GM18505 (cell line): ENCODE measurements around the gene ETV5.

ENCODE experiments used
- ATAC-seq: cut with Tn5 transposase; IDR thresholded peaks from one replicate; pipeline ENCODE4 v1.9.1; 2021; ENCODE audit not compliant: unreplicated experiment
- POLR2A ChIP-seq: IDR thresholded peaks from 4 replicates; pipeline ENCODE4 v1.6.1; 2011; ENCODE audit warnings: borderline replicate concordance; ENCODE audit not compliant: insufficient read depth, insufficient read length; ENCODE audit errors: extremely low read depth

ETV5 gene

GRCh38 chr3:186059192-186059591 is 49.7 kb downstream of the ETV5 start:
- TF ChIP-seq POLR2A = no peak

GRCh38 chr3:186058225-186058624 is 50.7 kb downstream of the ETV5 start:
- no peak for TF ChIP-seq POLR2A
- ATAC-seq = no peak

More at GRCh38 chr3:186059192-186059591, 49.7 kb downstream of the ETV5 start:
- no peak for ATAC-seq

DNA sequence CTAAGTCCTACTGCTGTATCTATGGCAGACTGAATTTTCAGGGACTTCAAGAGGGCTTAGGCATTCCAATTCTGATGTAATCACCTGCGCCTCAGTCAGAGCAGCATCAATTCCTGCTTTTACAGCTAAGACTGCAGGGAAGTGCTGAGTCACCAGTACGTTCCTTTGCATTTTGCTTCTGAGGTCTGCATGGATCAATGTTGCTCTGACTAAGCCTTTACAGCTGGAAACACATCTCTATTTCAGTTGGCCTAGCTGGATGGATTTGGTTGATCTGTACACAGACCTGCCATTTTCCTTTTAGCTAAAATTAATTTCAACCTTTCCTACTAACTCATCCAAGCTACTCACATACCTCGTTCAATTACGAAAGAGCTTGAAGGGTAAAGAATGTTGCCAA is 51.3 kb downstream of the ETV5 start:
- ATAC-seq = no peak
- no peak for TF ChIP-seq POLR2A

GRCh38 chr3:186054792-186055352 is 54.0 kb downstream of the ETV5 start:
- no peak for TF ChIP-seq POLR2A
- no peak for ATAC-seq

GRCh38 chr3:186053954-186054791 is 54.7 kb downstream of the ETV5 start:
- ATAC-seq = no peak
- no peak for TF ChIP-seq POLR2A

DNA sequence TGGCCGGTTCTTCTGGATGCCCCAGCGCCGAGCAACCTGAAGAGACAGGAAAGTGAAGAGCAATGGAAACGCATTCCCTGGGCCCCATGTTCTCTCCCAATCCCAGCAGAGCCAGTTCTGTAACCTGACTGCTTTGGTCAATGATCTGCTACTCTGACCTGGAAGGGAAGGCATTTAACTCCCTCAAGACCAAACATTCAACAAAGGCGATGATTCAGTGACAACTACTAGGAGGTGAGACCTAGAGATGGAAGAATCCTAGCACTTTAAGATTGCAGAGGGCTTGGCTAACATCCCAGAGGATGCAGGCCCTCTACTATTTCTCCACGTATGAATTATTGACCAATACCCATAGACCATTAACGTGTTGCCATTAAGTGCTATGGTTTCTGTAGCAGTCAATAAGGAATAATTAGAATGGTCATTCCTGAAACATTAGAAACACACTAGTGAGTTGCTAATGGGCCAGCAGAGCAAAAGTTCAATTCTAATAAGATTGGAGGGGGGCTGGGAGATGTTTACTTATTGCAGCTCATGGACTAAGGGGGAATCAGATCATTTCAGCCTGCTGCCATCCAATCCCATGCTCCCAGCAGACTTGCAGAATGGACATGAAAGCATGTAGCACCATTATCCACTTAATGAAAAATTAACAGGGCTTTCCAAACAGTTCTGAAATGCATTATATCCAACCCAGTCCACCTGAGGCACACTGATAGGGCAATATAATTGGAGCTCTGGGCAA is 56.6 kb downstream of the ETV5 start:
- TF ChIP-seq POLR2A = no peak
- ATAC-seq = no peak

DNA sequence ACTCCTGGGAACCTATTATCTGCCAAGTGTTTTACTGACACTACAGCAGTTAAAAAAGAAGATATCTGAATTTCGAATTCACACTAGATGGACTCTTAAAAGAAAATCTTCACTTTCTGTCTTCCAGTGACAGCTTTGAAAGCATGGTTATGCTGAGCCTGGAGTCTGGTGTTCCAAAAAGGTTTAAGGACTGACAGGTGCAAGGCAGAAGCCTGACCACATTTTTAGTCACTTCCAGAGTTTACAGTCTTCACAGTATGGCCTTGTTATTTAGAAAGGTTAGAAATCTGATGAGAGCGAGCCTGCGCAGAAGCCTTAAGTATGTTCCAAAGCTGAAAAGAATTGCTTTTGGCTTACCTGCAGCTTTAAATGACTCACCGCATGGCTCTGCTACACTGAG is 59.9 kb downstream of the ETV5 start:
- ATAC-seq = no peak
- no peak for TF ChIP-seq POLR2A

- no peak for TF ChIP-seq POLR2A
- no peak for ATAC-seq
Observed at GRCh38 chr3:186048119-186048518, 60.8 kb downstream of the ETV5 start.

DNA sequence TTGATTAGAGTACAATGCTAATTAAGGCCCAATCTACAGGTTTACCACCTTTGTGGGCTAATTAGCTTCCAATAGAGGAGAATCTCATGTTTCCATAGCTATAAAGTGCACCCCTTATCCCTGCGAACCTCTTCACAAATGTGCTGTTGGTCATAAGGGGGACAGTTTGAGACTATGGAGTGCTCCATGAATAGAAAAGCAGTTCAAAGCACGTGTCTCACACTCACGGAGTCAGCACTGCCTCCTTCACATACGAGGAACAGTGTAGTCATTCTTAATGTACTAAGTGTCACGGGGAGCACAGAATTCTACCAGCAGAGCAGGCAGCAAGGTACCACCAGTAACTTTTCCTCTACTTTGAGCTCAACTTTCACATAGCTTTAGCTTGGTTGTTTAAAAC is 62.1 kb downstream of the ETV5 start:
- TF ChIP-seq POLR2A = no peak
- no peak for ATAC-seq

- TF ChIP-seq POLR2A = no peak
Observed at GRCh38 chr3:186044968-186045367, 63.9 kb downstream of the ETV5 start.

GRCh38 chr3:186044427-186044826 is 64.5 kb downstream of the ETV5 start:
- no peak for ATAC-seq
- TF ChIP-seq POLR2A = no peak

More at GRCh38 chr3:186044968-186045367, 63.9 kb downstream of the ETV5 start:
- no peak for ATAC-seq

- no peak for ATAC-seq
- no peak for TF ChIP-seq POLR2A
Observed at GRCh38 chr3:186042521-186043202, 66.2 kb downstream of the ETV5 start.

DNA sequence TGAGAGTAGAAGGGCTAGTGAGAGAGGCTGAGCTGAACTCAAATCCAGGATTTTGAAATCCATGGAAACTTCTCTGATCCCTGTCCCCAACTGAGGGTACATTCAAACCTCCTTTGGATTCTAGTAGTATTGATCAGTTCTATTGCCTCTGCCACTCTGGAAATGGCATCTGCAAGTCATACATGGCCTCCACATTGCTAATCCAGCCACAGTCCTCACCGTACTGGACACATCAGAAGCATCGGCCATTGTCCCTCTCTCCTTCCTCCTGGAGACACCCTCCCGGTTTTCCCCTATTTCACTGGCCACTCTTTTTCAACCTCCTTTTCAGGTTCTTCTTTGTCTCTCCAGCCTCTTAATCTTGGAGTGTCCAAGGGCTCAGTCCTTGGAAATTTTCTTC is 66.9 kb downstream of the ETV5 start:
- no peak for TF ChIP-seq POLR2A
- ATAC-seq = no peak
